PC-9 (cell line): ENCODE measurements around the gene BPIFB2. TPM values are rescaled to one million over a fixed set of nuclear protein-coding genes. Genes with fewer than 3 reads are reported as not detected.

Source experiments
- BruUV-seq: library from RNA; stranded (reverse); fragments of 400-500 nt; replicated peaks from 2 replicates; lab custom pipeline; 2021; lab: Mats Ljungman, UMichigan
- CTCF ChIA-PET: fragments of 300-600 bp; sonication (Branson Sonifier 250); formaldehyde crosslinking; loops from one replicate; lab custom pipeline; 2022; ENCODE audit warnings: antibody characterized with exemption; lab: Charles Lee
- POLR2A ChIA-PET: fragments of 300-600 bp; sonication (Branson Sonifier 250); formaldehyde crosslinking; loops from one replicate; lab custom pipeline; 2022; ENCODE audit warnings: antibody characterized with exemption; ENCODE audit not compliant: unreplicated experiment; lab: Charles Lee
- DNase-seq, 2 experiments: peaks; one replicate each; pipeline versions ENCODE4 v3.0.0 to v3.0.0-alpha.2; 2015 to 2022; ENCODE audit warnings: mixed read lengths in 1 of 2
- H2AFZ ChIP-seq: fragments of 200-600 bp; sonication (generic); 2 replicates; pipeline ENCODE4 v1.8.1; 2017; ENCODE audit warnings: antibody characterized with exemption
- H3F3A ChIP-seq: fragments of 200-600 bp; sonication (generic); 2 replicates; pipeline ENCODE4 v1.8.1; 2017; ENCODE audit warnings: antibody characterized with exemption, mild to moderate bottlenecking, low read depth; ENCODE audit not compliant: insufficient read depth
- H3K27ac ChIP-seq: fragments of 200-600 bp; sonication (generic); 2 replicates; pipeline ENCODE4 v1.6.1; 2016; ENCODE audit warnings: mixed run types
- H3K27me3 ChIP-seq: fragments of 200-600 bp; sonication (generic); 2 replicates; pipeline ENCODE4 v1.6.1; 2016; ENCODE audit warnings: low read depth, mixed run types; ENCODE audit not compliant: insufficient read depth
- H3K36me3 ChIP-seq: fragments of 200-600 bp; sonication (generic); 2 replicates; pipeline ENCODE4 v1.6.1; 2016; ENCODE audit warnings: low read depth, mixed run types
- H3K4me1 ChIP-seq: fragments of 200-600 bp; sonication (generic); replicated peaks from 2 replicates; pipeline ENCODE4 v1.6.1; 2016; ENCODE audit warnings: mixed run types; ENCODE audit not compliant: insufficient read depth
- H3K4me2 ChIP-seq: fragments of 200-600 bp; sonication (generic); 2 replicates; pipeline ENCODE4 v1.6.1; 2017; ENCODE audit warnings: mixed run types
- H3K4me3 ChIP-seq: fragments of 200-600 bp; sonication (generic); 2 replicates; pipeline ENCODE4 v1.6.1; 2016; ENCODE audit warnings: mixed run types
- H3K79me2 ChIP-seq: fragments of 200-600 bp; sonication (generic); 2 replicates; pipeline ENCODE4 v1.6.1; 2017; ENCODE audit warnings: low read depth, mixed run types
- H3K9me2 ChIP-seq: fragments of 200-600 bp; sonication (generic); 2 replicates; pipeline ENCODE4 v1.8.1; 2017; ENCODE audit warnings: mild to moderate bottlenecking; ENCODE audit not compliant: insufficient read depth
- H3K9me3 ChIP-seq: fragments of 200-600 bp; sonication (generic); 2 replicates; pipeline ENCODE4 v1.8.1; 2016; ENCODE audit warnings: low read depth; ENCODE audit not compliant: insufficient read depth
- H4K20me1 ChIP-seq: fragments of 200-600 bp; sonication (generic); 2 replicates; pipeline ENCODE4 v1.8.1; 2017; ENCODE audit not compliant: insufficient read depth
- EZH2 ChIP-seq: fragments of 200-600 bp; sonication (generic); IDR thresholded peaks from 2 replicates; pipeline ENCODE4 v1.8.0; 2017; ENCODE audit warnings: antibody characterized with exemption, low read depth
- intact Hi-C: fragments of 100-400 bp; cut with micrococcal nuclease; formaldehyde crosslinking; loops from one replicate; pipeline ENCODE4 v1.10.0; 2022; ENCODE audit not compliant: unreplicated experiment
- total RNA-seq: library from RNA; stranded (reverse); gene quantifications from 2 replicates; pipeline ENCODE4 v1.2.3, GENCODE V29; 2021
- TF ChIP-seq, protein P1 (sequence below): fragments of 200-600 bp; sonication (generic); conservative IDR thresholded peaks from 2 replicates; pipeline ENCODE4 v1.6.1; 2017; ENCODE audit warnings: mixed run types, antibody characterized with exemption, mild to moderate bottlenecking, moderate library complexity

BPIFB2 gene
- total RNA-seq, 1 experiment from 2014 or later = not detected

DNA sequence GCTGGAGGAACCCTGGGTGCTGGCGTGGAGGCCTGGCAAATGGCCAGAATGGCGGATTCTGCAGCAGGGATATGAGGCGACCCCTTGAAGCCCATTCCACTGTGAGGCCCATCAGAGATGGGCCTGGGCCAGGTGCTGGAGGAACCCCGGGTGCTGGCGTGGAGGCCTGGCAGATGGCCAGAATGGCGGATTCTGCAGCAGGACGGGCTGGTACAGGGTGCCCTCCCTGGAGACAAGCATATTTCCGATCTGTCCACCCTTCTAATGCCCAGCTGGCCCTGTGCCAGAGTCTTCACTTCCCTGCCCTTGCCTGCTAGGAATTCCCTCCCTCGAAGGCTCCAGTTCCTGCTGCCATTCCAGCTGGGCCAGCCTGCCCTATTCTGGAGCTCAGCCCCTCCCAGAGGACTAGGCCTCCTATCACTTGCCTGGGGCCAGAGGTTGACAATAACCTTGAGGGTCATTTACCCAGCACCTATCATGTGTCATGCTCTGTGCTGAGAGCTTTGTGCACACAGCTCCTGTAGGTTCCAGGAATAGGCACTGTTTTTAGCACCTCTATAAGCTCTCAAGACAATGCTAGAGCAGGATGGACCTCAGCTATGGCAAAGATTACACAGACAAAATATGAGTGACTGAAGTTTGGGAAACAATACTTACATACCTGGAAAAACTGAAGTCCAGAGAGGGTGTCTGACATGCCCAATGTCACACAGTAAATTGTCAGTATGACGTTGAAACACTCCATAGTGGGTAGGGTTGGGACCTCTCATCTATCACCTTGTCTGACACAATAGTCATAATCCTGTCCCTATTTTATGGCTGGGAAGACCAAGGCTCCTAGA lies 24.7 kb upstream of the BPIFB2 start:
- no peaks in the 10 kb centered on the region for H3K9me3 ChIP-seq
- H4K20me1 ChIP-seq = no peaks in the 10 kb centered on the region
- no peaks in the 10 kb centered on the region for H3K4me1 ChIP-seq
- BruUV-seq = no TSS peak
- peak in 1 of 2 experiments; percentile 28 for DNase-seq
- intact Hi-C loops = no loop called here
- ChIA-PET CTCF (no interaction called here), POLR2A (no interaction called here)
- H3K4me3 ChIP-seq = no peak overlapping the region
- H3K36me3 ChIP-seq = no peaks in the 10 kb centered on the region
- H3K4me2 ChIP-seq = no peak overlapping the region
- H3K27ac ChIP-seq = no peak overlapping the region
- no peak overlapping the region for H2AFZ ChIP-seq
- TF ChIP-seq, protein P1, sequence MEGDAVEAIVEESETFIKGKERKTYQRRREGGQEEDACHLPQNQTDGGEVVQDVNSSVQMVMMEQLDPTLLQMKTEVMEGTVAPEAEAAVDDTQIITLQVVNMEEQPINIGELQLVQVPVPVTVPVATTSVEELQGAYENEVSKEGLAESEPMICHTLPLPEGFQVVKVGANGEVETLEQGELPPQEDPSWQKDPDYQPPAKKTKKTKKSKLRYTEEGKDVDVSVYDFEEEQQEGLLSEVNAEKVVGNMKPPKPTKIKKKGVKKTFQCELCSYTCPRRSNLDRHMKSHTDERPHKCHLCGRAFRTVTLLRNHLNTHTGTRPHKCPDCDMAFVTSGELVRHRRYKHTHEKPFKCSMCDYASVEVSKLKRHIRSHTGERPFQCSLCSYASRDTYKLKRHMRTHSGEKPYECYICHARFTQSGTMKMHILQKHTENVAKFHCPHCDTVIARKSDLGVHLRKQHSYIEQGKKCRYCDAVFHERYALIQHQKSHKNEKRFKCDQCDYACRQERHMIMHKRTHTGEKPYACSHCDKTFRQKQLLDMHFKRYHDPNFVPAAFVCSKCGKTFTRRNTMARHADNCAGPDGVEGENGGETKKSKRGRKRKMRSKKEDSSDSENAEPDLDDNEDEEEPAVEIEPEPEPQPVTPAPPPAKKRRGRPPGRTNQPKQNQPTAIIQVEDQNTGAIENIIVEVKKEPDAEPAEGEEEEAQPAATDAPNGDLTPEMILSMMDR = no peak
- TF ChIP-seq EZH2 = no peak
- no peaks in the 10 kb centered on the region for H3K9me2 ChIP-seq
- H3K79me2 ChIP-seq = no peaks in the 10 kb centered on the region
- H3K27me3 ChIP-seq = peaks cover 79% of the 10 kb centered on the region
- H3F3A ChIP-seq = no peaks in the 10 kb centered on the region

GRCh38 chr20:32983459-32984112 lies 23.9 kb upstream of the BPIFB2 start:
- DNase-seq = no peak
- Histone ChIP-seq H3K4me3 (no peak overlapping the region), H3F3A (no peaks in the 10 kb centered on the region), H3K36me3 (no peaks in the 10 kb centered on the region), H3K4me1 (no peaks in the 10 kb centered on the region), H3K27me3 (peaks cover 76% of the 10 kb centered on the region), H3K9me2 (no peaks in the 10 kb centered on the region), H3K79me2 (no peaks in the 10 kb centered on the region), H4K20me1 (no peaks in the 10 kb centered on the region), H2AFZ (no peak overlapping the region), H3K9me3 (no peaks in the 10 kb centered on the region), H3K4me2 (no peak overlapping the region), H3K27ac (no peak overlapping the region)
- no TSS peak for BruUV-seq
- POLR2A ChIA-PET = no interaction called here
- TF ChIP-seq, protein P1 = no peak
- no peak for TF ChIP-seq EZH2
- CTCF ChIA-PET = no interaction called here
- intact Hi-C loops = no loop called here

GRCh38 chr20:32984196-32984595 lies 23.3 kb upstream of the BPIFB2 start:
- DNase-seq = no peak
- POLR2A ChIA-PET = no interaction called here

More at GRCh38 chr20:32984196-32984595, 23.3 kb upstream of the BPIFB2 start:
- Histone ChIP-seq H3K27me3 (peaks cover 70% of the 10 kb centered on the region), H3K9me3 (no peaks in the 10 kb centered on the region), H3K36me3 (no peaks in the 10 kb centered on the region), H3K4me2 (no peak overlapping the region), H3K79me2 (no peaks in the 10 kb centered on the region), H3K9me2 (no peaks in the 10 kb centered on the region), H3K4me1 (no peaks in the 10 kb centered on the region), H3K4me3 (no peak overlapping the region), H3F3A (no peaks in the 10 kb centered on the region), H2AFZ (no peak overlapping the region), H3K27ac (no peak overlapping the region), H4K20me1 (no peaks in the 10 kb centered on the region)
- TF ChIP-seq, protein P1 = no peak
- CTCF ChIA-PET = no interaction called here
- BruUV-seq = no TSS peak
- intact Hi-C loops = no loop called here
